Measurements from ENCODE around the gene PSIP1. TPM values are rescaled to one million over a fixed set of nuclear protein-coding genes. Genes with fewer than 3 reads are reported as not detected.

PSIP1 gene
- total RNA-seq, 1 experiment from 2014 or later = 362 TPM

DNA sequence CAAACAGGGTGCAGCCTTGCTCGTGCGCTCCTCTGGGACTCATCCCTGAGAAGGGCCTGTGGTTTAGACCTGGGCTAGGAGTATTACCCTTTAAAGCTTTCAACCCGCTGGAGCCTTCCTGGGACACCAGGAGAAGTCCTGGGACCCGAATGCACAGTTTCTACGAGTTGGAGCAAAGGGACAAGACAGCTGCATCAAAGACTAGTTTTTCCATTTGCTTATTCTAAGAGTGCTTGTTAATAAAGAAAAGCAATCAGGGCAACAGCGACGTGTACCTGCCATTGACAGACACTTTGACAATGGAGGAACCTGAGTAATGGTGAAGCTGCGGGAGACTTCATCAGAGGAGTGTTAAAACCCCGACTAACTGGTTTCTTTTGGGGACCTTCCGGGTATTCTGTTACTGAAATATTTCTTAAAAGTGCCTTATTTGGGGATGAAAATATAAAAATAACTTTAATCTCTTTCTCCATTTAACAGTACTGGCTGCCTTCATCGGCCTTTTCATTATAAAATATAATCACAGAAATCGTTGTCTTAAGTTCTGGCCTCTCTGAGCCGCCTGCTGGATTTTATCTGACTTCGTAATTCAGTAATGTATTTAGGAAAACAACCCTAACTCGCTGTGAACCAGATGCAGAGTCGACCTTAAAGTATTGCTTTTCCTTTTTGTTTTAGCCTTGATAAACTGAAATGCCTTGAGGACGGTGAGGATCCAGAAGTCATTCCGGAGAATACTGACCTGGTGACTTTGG lies 87.4 kb downstream of the PSIP1 start:
- WGBS (ENCODE audit: extremely low coverage, insufficient read length, low lambda C conversion rate) = no CpG with 5 or more reads among the region's 18 CpGs
- H3T11ph ChIP-seq (ENCODE audit: low read length) = no peak overlapping the region
- no peak overlapping the region for H2BK15ac ChIP-seq (ENCODE audit: low read depth, low read length)
- peak overlapping the region; percentile 98 for H3K4me2 ChIP-seq (ENCODE audit: insufficient read depth, insufficient read length, low read length)
- H2BK5ac ChIP-seq (ENCODE audit: insufficient read length, low read length) = no peak overlapping the region
- no peak overlapping the region for H3K4ac ChIP-seq (ENCODE audit: low read depth, low read length)
- H3K4me1 Mint-ChIP-seq = peaks cover 23 to 24% of the 10 kb centered on the region in 2 experiments
- H3K79me1 ChIP-seq (ENCODE audit: insufficient read depth, low read depth, low read length, poor library complexity, severe bottlenecking) = peaks cover 12% of the 10 kb centered on the region
- no peak overlapping the region for H2BK12ac ChIP-seq (ENCODE audit: insufficient read length, low read depth, low read length)
- H4K20me1 ChIP-seq (ENCODE audit: control insufficient read depth, insufficient read depth, insufficient read length) = no peaks in the 10 kb centered on the region
- H3K9me3 ChIP-seq (ENCODE audit: control insufficient read depth, low read depth, low read length) = no peaks in the 10 kb centered on the region
- no peak overlapping the region for H3K27ac ChIP-seq (ENCODE audit: insufficient read length, low read depth, low read length)
- no peak overlapping the region for H3K23ac ChIP-seq (ENCODE audit: insufficient read length, low read depth, low read length)
- H3K18ac ChIP-seq (ENCODE audit: insufficient read length, low read depth, low read length) = no peak overlapping the region
- no peak overlapping the region for H4K5ac ChIP-seq (ENCODE audit: insufficient read length, low read depth, low read length)
- H3K27me3 ChIP-seq (ENCODE audit: insufficient read depth, low read length) = no peaks in the 10 kb centered on the region
- no peaks in the 10 kb centered on the region for H3K27me3 Mint-ChIP-seq (ENCODE audit: low read depth)
- peaks cover 10% of the 10 kb centered on the region; the same call in 1 of the 2 replicates for H3K79me2 ChIP-seq (ENCODE audit: insufficient read depth, low read length)
- no peak overlapping the region for H4K8ac ChIP-seq (replicated peaks; ENCODE audit: insufficient read length, low read depth, low read length)
- no peak overlapping the region for H2AK5ac ChIP-seq (ENCODE audit: insufficient read length, low read length)
- no peak overlapping the region for H2AFZ ChIP-seq (ENCODE audit: low read length)
- peak overlapping the region; percentile 78 for H3K14ac ChIP-seq (ENCODE audit: insufficient read depth, low read length)
- peak overlapping the region; percentile 68 for H3K9ac ChIP-seq (ENCODE audit: extremely low read depth, insufficient read length, low read length)
- no peak overlapping the region for H2BK120ac ChIP-seq (ENCODE audit: low read depth, low read length, poor library complexity, severe bottlenecking)
- peak overlapping the region; percentile 94 to 97 for H3K4me3 Mint-ChIP-seq
- TF ChIP-seq, protein P1, sequence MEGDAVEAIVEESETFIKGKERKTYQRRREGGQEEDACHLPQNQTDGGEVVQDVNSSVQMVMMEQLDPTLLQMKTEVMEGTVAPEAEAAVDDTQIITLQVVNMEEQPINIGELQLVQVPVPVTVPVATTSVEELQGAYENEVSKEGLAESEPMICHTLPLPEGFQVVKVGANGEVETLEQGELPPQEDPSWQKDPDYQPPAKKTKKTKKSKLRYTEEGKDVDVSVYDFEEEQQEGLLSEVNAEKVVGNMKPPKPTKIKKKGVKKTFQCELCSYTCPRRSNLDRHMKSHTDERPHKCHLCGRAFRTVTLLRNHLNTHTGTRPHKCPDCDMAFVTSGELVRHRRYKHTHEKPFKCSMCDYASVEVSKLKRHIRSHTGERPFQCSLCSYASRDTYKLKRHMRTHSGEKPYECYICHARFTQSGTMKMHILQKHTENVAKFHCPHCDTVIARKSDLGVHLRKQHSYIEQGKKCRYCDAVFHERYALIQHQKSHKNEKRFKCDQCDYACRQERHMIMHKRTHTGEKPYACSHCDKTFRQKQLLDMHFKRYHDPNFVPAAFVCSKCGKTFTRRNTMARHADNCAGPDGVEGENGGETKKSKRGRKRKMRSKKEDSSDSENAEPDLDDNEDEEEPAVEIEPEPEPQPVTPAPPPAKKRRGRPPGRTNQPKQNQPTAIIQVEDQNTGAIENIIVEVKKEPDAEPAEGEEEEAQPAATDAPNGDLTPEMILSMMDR (conservative IDR thresholded peaks at IDR 0.05) = no peak
- H3K36me3 Mint-ChIP-seq (ENCODE audit: insufficient read depth in 1 of 3, low read depth in 3 of 3) = peaks cover 24 to 38% (median 38%) of the 10 kb centered on the region in 3 experiments
- H4K91ac ChIP-seq (ENCODE audit: insufficient read length, low read depth, low read length) = no peak overlapping the region
- no peak overlapping the region for H3K56ac ChIP-seq (ENCODE audit: insufficient read length, low read depth, low read length)
- H3K9me3 Mint-ChIP-seq = peaks cover 0 to 4% of the 10 kb centered on the region in 2 experiments; a peak in 2 of 5 replicates
- DNase-seq = no peak
- no peaks in the 10 kb centered on the region for H3K4me1 ChIP-seq (ENCODE audit: insufficient read depth, low read length)
- H3K27ac Mint-ChIP-seq = peak overlapping the region in 2 of 3 experiments; percentile 68 to 96; a peak in 4 of 7 replicates
- H3K23me2 ChIP-seq (ENCODE audit: insufficient read length, low read depth, low read length, poor library complexity, severe bottlenecking) = peaks cover 6% of the 10 kb centered on the region
- no peak overlapping the region for H2BK20ac ChIP-seq (ENCODE audit: low read depth, low read length, poor library complexity, severe bottlenecking)
